Measurements from ENCODE around the gene RPS16. TPM values are rescaled to one million over a fixed set of nuclear protein-coding genes. Genes with fewer than 3 reads are reported as not detected.
"Not testable (repeated sequence)": the region's sequence is repeated elsewhere in the genome, so short reads cannot be mapped to it uniquely, and the experiment has no call there.

RPS16 gene
- total and polyA plus RNA-seq, 9 of the 15 experiments (the other 6 are each of a cell fraction or from before 2014, with no cell fraction given): 82.6 to 3,671 (median 2,204) TPM

DNA sequence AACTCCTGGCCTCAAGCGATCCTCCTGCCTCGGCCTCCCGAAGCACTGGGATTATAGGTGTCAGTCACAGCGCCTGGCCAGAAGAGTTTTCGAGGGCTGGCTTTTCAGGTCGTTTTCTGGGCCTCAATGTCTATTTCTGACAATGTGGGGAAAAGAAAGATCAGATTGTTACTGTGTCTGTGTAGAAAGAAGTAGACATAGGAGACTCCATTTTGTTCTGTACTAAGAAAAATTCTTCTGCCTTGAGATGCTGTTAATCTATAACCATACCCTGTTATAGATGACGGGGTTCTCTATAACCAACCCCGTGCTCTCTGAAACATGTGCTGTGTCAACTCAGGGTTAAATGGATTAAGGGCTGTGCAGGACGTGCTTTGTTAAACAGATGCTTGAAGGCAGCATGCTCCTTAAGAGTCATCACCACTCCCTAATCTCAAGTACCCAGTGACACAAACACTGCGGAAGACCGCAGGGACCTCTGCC lies 43.6 kb upstream of the RPS16 start (continued):
- TF ChIP-seq MAX (CRISPR knock-in tag; IDR thresholded peaks at IDR 0.05): peak; percentile 79
- peak; percentile 73 for TF ChIP-seq HINFP (tag; conservative IDR thresholded peaks at IDR 0.05; ENCODE audit: low read depth)
- TF ChIP-seq ZNF197 (CRISPR knock-in tag; IDR thresholded peaks at IDR 0.05; ENCODE audit: low read depth): peak; percentile 42; the same call in 1 of the 2 replicates
- peak; percentile 39 for TF ChIP-seq TCF3 (CRISPR knock-in tag; IDR thresholded peaks at IDR 0.05)
- 0 out of 2 replicates have a peak, but pooled peaks have one; percentile 73 for TF ChIP-seq ZBTB17 (CRISPR knock-in tag; IDR thresholded peaks at IDR 0.05)
- peak; percentile 78 for TF ChIP-seq SMAD4 (CRISPR knock-in tag; conservative IDR thresholded peaks at IDR 0.05)
- not testable (repeated sequence) for TF ChIP-seq ZNF740 (CRISPR knock-in tag; IDR thresholded peaks at IDR 0.05); PBX2 (CRISPR knock-in tag; IDR thresholded peaks at IDR 0.05; ENCODE audit: low read depth)
- TF ChIP-seq ZNF740 (tag; IDR thresholded peaks at IDR 0.05): peak in 1 of 2 experiments; percentile 88; a peak in 2 of 4 replicates
- TF ChIP-seq ZBTB12 (CRISPR knock-in tag; IDR thresholded peaks at IDR 0.05): 0 out of 2 replicates have a peak, but pooled peaks have one; percentile 13
- peak; percentile 28; the same call in 1 of the 2 replicates for TF ChIP-seq PBX2 (tag; conservative IDR thresholded peaks at IDR 0.05; ENCODE audit: low read depth)
- TF ChIP-seq ZNF668 (CRISPR knock-in tag; IDR thresholded peaks at IDR 0.05): peak; percentile 83
- TF ChIP-seq ZFP1 (CRISPR knock-in tag; IDR thresholded peaks at IDR 0.05): 0 out of 2 replicates have a peak, but pooled peaks have one; percentile 33
- peak; percentile 77; the same call in 1 of the 2 replicates for TF ChIP-seq MEF2D (tag; conservative IDR thresholded peaks at IDR 0.05; ENCODE audit: low read depth)
- peak; percentile 89 for TF ChIP-seq ZNF311 (CRISPR knock-in tag; IDR thresholded peaks at IDR 0.05)
- TF ChIP-seq ZNF583 (CRISPR knock-in tag; IDR thresholded peaks at IDR 0.05): peak; percentile 40; the same call in 1 of the 2 replicates
- TF ChIP-seq HDAC8 (tag; IDR thresholded peaks at IDR 0.05): peak; percentile 76; the same call in 1 of the 2 replicates
- TF ChIP-seq, protein P1, sequence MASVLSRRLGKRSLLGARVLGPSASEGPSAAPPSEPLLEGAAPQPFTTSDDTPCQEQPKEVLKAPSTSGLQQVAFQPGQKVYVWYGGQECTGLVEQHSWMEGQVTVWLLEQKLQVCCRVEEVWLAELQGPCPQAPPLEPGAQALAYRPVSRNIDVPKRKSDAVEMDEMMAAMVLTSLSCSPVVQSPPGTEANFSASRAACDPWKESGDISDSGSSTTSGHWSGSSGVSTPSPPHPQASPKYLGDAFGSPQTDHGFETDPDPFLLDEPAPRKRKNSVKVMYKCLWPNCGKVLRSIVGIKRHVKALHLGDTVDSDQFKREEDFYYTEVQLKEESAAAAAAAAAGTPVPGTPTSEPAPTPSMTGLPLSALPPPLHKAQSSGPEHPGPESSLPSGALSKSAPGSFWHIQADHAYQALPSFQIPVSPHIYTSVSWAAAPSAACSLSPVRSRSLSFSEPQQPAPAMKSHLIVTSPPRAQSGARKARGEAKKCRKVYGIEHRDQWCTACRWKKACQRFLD (CRISPR knock-in tag; IDR thresholded peaks at IDR 0.05): peak; percentile 54; the same call in 1 of the 2 replicates
- TF ChIP-seq ATF4 (CRISPR knock-in tag; IDR thresholded peaks at IDR 0.05): peak; percentile 62

Data from K562 (cell line).